ENCODE measurements around the gene REXO1. TPM values are rescaled to one million over a fixed set of nuclear protein-coding genes. Genes with fewer than 3 reads are reported as not detected.

The REXO1 gene
- total RNA-seq, 1 experiment from 2014 or later, result 61.1 TPM

DNA sequence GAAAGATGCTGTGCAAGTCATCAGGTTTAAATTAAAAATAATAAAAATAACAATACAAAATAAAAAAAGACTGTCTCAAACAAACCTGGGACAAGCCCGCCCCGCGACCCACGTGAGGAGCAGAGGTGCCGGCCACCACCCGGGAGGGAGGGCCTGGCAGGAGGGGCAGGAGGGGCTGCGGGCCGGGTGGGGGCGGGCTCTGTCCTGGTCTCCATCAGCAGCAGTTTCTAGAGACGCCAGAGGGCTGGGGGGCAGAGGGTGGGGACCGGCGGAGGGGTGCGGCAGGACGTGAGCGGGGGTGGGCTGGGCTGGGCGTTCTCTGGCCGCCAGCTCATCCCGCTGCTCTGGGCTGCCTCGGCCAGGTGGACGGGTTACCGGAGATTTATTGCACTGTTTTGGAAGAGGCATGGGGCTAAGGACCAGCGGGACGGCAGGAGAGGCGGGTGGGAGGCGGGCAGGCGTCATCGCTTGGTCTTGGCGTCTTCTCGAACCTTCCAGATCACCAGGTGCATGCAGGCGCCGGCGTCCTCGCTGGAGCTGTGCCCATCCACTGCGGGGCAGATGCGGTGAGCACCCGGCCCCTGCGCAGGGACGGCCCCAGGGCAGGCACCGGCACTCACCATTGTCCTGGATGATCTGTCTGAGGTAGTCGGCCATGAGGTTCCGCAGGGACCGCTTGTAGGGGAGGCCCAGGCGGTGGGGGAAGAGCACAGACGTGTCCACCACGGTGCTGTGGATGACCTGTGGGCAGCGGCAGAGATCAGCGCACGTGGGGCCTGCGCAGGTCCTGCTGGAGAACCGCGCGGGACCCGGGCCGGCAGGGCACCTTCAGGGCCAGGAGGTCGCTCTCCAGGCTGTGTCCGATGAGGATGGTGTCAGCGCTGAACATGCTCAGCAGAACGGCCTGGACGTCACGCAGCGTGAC lies 32.4 kb downstream of the REXO1 start:
- H3K27ac Mint-ChIP-seq, result no peak overlapping the region
- CTCF ChIA-PET, result interaction anchor here (0.9 to 2.9 kb wide), 4 partner anchors 10 to 270 kb away, joined by 3 to 45 read pairs (median 6); no protein-coding TSS in a partner anchor
- H3K27me3 Mint-ChIP-seq (ENCODE audit: low read depth), result peaks cover 4% of the 10 kb centered on the region
- no peak for ATAC-seq
- H3K36me3 Mint-ChIP-seq, result peaks cover 7% of the 10 kb centered on the region
- POLR2A ChIA-PET, result no interaction called here
- no peak overlapping the region for H3K4me3 Mint-ChIP-seq
- no peak for DNase-seq (ENCODE audit: low spot score)
- TF ChIP-seq, protein P1, sequence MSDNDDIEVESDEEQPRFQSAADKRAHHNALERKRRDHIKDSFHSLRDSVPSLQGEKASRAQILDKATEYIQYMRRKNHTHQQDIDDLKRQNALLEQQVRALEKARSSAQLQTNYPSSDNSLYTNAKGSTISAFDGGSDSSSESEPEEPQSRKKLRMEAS (CRISPR knock-in tag; IDR thresholded peaks at IDR 0.05), result no peak
- no peak for TF ChIP-seq NR3C1 (CRISPR knock-in tag; conservative IDR thresholded peaks at IDR 0.05; ENCODE audit: low read depth)
- no peak for TF ChIP-seq CREM (CRISPR knock-in tag; IDR thresholded peaks at IDR 0.05)
- no peak for TF ChIP-seq TEAD4 (CRISPR knock-in tag; IDR thresholded peaks at IDR 0.05)
- no peaks in the 10 kb centered on the region for H3K9me3 Mint-ChIP-seq
- H3K4me1 Mint-ChIP-seq, result peaks cover 5% of the 10 kb centered on the region; the same call in 1 of the 2 replicates

DNA sequence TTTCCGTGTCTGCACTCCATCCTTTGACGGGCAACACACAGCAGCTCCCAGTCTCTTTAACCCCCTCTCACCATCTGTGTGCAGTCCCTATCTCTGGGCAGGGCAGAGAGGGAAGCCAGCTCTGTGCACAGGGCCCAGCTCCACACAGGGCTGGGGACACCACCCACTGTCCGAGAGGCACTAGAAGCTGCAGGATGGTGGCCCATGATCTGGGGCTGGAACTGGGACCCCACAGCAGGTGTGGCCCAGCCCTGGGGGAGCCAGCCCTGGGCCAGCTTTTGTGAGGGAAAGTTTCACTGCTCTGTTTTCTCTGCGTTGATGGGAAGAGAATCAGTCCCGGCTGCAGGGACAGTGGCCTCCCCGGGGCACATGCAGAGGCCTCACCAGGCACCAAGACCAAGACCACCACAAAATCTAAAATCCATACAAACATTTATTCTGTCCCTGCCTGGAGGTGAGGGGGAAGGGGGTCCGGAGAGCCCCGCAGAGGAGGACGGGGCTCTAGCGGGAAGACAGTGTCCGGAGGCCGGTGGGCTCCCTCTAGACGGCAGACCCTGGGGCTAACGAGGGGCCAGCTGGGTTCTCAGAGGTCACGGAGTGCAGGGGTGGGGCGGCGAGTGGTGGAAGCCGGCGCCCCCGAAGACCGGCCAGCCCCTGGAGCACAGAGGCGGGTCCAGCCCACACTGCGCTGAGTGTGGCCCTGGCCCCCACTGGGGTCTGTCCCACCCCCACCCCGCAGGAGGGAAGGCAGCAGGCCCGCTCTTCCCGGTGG lies 33.3 kb downstream of the REXO1 start:
- H3K27me3 Mint-ChIP-seq (ENCODE audit: low read depth), result peaks cover 4% of the 10 kb centered on the region
- no peak overlapping the region for H3K4me3 Mint-ChIP-seq
- no peak for ATAC-seq
- H3K4me1 Mint-ChIP-seq, result peaks cover 5% of the 10 kb centered on the region; the same call in 1 of the 2 replicates
- no peak overlapping the region for H3K27ac Mint-ChIP-seq
- CTCF ChIA-PET, result interaction anchor here (0.9 to 2.9 kb wide), 7 partner anchors 11 to 35 kb away, joined by 3 to 45 read pairs (median 4); no protein-coding TSS in a partner anchor
- peaks cover 3% of the 10 kb centered on the region; the same call in 1 of the 2 replicates for H3K36me3 Mint-ChIP-seq
- POLR2A ChIA-PET, result no interaction called here
- no peaks in the 10 kb centered on the region for H3K9me3 Mint-ChIP-seq
- no peak for DNase-seq (ENCODE audit: low spot score)
- TF ChIP-seq ZNF232 (CRISPR knock-in tag; IDR thresholded peaks at IDR 0.05) (no peak), FOXP4 (CRISPR knock-in tag; IDR thresholded peaks at IDR 0.05) (no peak), ERG (CRISPR knock-in tag; IDR thresholded peaks at IDR 0.05) (no peak), RELA (CRISPR knock-in tag; IDR thresholded peaks at IDR 0.05; ENCODE audit: borderline replicate concordance) (no peak), OVOL2 (CRISPR knock-in tag; IDR thresholded peaks at IDR 0.05; ENCODE audit: borderline replicate concordance) (no peak), ZNF263 (CRISPR knock-in tag; IDR thresholded peaks at IDR 0.05; ENCODE audit: low read depth) (no peak), EMX1 (CRISPR knock-in tag; IDR thresholded peaks at IDR 0.05) (no peak), PRDM15 (CRISPR knock-in tag; IDR thresholded peaks at IDR 0.05) (no peak), ZNF396 (CRISPR knock-in tag; IDR thresholded peaks at IDR 0.05; ENCODE audit: borderline replicate concordance) (no peak), NFE2L1 (CRISPR knock-in tag; IDR thresholded peaks at IDR 0.05) (no peak), AFF4 (CRISPR knock-in tag; IDR thresholded peaks at IDR 0.05; ENCODE audit: borderline replicate concordance) (no peak), ZBTB21 (CRISPR knock-in tag; IDR thresholded peaks at IDR 0.05; ENCODE audit: borderline replicate concordance) (no peak), ESRRA (CRISPR knock-in tag; IDR thresholded peaks at IDR 0.05; ENCODE audit: borderline replicate concordance) (no peak), NR1H2 (CRISPR knock-in tag; IDR thresholded peaks at IDR 0.05) (no peak), ELF4 (CRISPR knock-in tag; IDR thresholded peaks at IDR 0.05; ENCODE audit: low read depth) (no peak)

Measured in WTC11 (cell line).